K562 (cell line): ENCODE data around the gene TPM4. TPM values are rescaled to one million over a fixed set of nuclear protein-coding genes. Genes with fewer than 3 reads are reported as not detected.

ENCODE experiments used
- ADNP ChIP-seq: fragments of 200-800 bp; sonication (Bioruptor generic); IDR thresholded peaks from 2 replicates; pipeline ENCODE4 v1.6.1; 2016; ENCODE audit warnings: missing genetic modification characterization, missing compliant biosample characterization
- BRF1 ChIP-seq: IDR thresholded peaks from 3 replicates; pipeline ENCODE4 v1.6.1; 2011; ENCODE audit warnings: borderline replicate concordance, mild to moderate bottlenecking; ENCODE audit not compliant: insufficient read length; ENCODE audit errors: extremely low read depth
- HDAC2 ChIP-seq: fragments of 450-650 bp; IDR thresholded peaks from 2 replicates; pipeline ENCODE4 v1.6.1; 2016; ENCODE audit warnings: mild to moderate bottlenecking
- L3MBTL2 ChIP-seq: fragments of 450-650 bp; IDR thresholded peaks from 2 replicates; pipeline ENCODE4 v1.6.1; 2016; ENCODE audit warnings: mild to moderate bottlenecking, moderate library complexity
- MAZ ChIP-seq, 2 experiments: fragments of 450-650 bp in 1 of 2; sonication (generic) in 1 of 2; formaldehyde crosslinking; IDR thresholded peaks in 1 of 2; conservative IDR thresholded peaks in 1 of 2; 2 replicates each; pipeline versions ENCODE4 v1.4.0 to v1.5.0; 2020; ENCODE audit warnings: mild to moderate bottlenecking in 1 of 2, missing genetic modification reagents in 1 of 2
- MED1 ChIP-seq: sonication (generic); formaldehyde crosslinking; IDR thresholded peaks from 2 replicates; pipeline ENCODE4 v1.8.1; 2023; ENCODE audit warnings: missing genetic modification reagents, borderline replicate concordance
- MTA2 ChIP-seq: fragments of 450-650 bp; IDR thresholded peaks from 2 replicates; pipeline ENCODE4 v1.6.1; 2016; ENCODE audit warnings: low read depth
- MYC ChIP-seq, 2 experiments: fragments of 250-450 bp in 1 of 2; sonication (Bioruptor Pico) in 1 of 2; IDR thresholded peaks; 2 replicates each; pipeline versions ENCODE4 v1.5.1 to v1.6.1; 2012 to 2021; ENCODE audit warnings: low read depth in 2 of 2, borderline replicate concordance in 1 of 2, improper control_type of control experiment in 1 of 2, low read length in 1 of 2, mild to moderate bottlenecking in 1 of 2, moderate library complexity in 1 of 2
- NFE2L1 ChIP-seq: fragments of 450-650 bp; IDR thresholded peaks from 2 replicates; pipeline ENCODE4 v1.6.1; 2016; ENCODE audit warnings: missing genetic modification characterization, low read depth, mild to moderate bottlenecking, missing compliant biosample characterization, moderate library complexity, borderline replicate concordance
- POLR3A ChIP-seq: IDR thresholded peaks from 2 replicates; pipeline ENCODE4 v1.6.1; 2011; ENCODE audit warnings: borderline replicate concordance, mild to moderate bottlenecking, moderate library complexity; ENCODE audit not compliant: insufficient read length, insufficient read depth; ENCODE audit errors: extremely low read depth
- SIX5 ChIP-seq, 2 experiments: IDR thresholded peaks; 2 replicates each; pipeline ENCODE4 v1.6.1; 2011; ENCODE audit warnings: low read length in 2 of 2, borderline replicate concordance in 1 of 2, low read depth in 1 of 2, mild to moderate bottlenecking in 1 of 2, moderate library complexity in 1 of 2; ENCODE audit not compliant: insufficient read depth in 1 of 2
- ZNF175 ChIP-seq: fragments of 200-800 bp; sonication (Bioruptor generic); IDR thresholded peaks from 2 replicates; pipeline ENCODE4 v1.6.1; 2016; ENCODE audit warnings: low read depth, mild to moderate bottlenecking, missing genetic modification characterization, missing compliant biosample characterization
- polyA plus RNA-seq, 8 experiments: library from polyadenylated mRNA; depleted of rRNA in 4 of 8; stranded (reverse) in 5 of 8; unstranded in 3 of 8; fragments of >200 nt; fragmentation: Nextera tagmentation in 2 of 8; fragmentation: Illumina TruSeq in 1 of 8; extraction: Ambion mirVana in 2 of 8; extraction: Trizol in 1 of 8; gene quantifications; 2 replicates each; pipeline versions ENCODE4 v1.2.1 to v1.2.3, GENCODE V29; 2011 to 2014; ENCODE audit warnings: inconsistent platforms in 1 of 8, missing spikeins in 1 of 8
- total RNA-seq, 7 experiments: library from RNA; depleted of rRNA in 6 of 7; stranded (reverse); fragments of >200 nt in 6 of 7; fragmentation: Illumina TruSeq in 2 of 7; extraction: Trizol in 2 of 7; gene quantifications; 2 replicates each; pipeline versions ENCODE4 v1.2.1 to v1.2.3, GENCODE V29; 2011 to 2021; ENCODE audit warnings: low replicate concordance in 1 of 7
- TF ChIP-seq, protein P1 (sequence below), 2 experiments: fragments of 200-800 bp in 1 of 2; sonication (Bioruptor generic) in 1 of 2; sonication (generic) in 1 of 2; formaldehyde crosslinking in 1 of 2; IDR thresholded peaks in 1 of 2; conservative IDR thresholded peaks in 1 of 2; 2 replicates each; pipeline versions ENCODE4 v1.5.0 to v1.6.1; 2016 to 2020; ENCODE audit warnings: missing compliant biosample characterization in 1 of 2, missing genetic modification characterization in 1 of 2, missing genetic modification reagents in 1 of 2
- TF ChIP-seq, protein P2 (sequence below): fragments of 450-650 bp; formaldehyde crosslinking; IDR thresholded peaks from 2 replicates; pipeline ENCODE4 v1.4.0; 2022; ENCODE audit warnings: mild to moderate bottlenecking, moderate library complexity

Gene TPM4
- total and polyA plus RNA-seq, 9 of the 15 experiments (the other 6 are each of a cell fraction or from before 2014, with no cell fraction given), result 28.1 to 111 (median 77.4) TPM

DNA sequence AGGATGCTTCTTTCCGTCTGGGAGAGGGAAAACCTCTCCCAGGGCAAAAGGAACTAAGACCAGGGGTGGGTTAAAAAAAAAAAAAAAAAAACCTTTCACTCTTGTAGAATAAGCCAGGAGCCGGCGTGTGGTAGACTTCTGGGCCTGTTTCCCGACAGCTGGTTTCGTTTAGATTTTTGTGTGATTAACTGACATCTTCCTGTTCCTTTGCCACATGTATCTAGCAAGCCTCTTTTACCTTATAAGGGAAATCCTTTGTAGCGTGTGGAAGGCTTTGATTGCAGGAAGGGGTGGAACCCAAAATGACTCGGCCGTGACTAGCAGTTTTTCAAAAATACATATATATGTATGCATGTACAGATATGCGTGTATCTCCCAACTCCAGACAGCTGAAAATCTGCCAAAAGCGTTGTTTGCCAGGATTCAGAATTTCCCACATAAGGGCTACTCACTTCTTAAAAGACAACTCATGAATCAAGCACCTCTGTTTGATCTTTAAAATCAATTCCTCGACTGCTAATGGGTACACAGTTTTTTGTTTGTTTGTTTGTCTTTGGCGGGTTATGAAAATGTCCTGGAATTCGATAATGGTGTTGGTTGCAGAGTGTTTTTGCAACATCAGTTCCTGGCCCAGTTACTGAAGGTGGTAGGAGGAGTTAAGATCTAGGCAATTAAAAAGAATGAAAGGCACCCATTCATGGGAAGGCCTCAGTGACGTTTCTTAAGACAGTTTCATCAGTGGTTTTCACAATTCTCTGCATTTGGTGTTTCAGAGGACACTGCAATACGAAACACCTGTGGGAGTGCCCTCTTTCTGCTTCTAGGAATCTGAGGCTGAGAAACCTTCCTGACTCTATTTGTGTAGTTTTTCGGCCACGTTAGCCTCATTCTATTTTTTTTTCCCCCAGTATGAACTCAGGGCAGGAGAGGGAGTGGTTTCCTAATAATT lies 2.7 kb downstream of the TPM4 start (continued):
- TF ChIP-seq, protein P1, sequence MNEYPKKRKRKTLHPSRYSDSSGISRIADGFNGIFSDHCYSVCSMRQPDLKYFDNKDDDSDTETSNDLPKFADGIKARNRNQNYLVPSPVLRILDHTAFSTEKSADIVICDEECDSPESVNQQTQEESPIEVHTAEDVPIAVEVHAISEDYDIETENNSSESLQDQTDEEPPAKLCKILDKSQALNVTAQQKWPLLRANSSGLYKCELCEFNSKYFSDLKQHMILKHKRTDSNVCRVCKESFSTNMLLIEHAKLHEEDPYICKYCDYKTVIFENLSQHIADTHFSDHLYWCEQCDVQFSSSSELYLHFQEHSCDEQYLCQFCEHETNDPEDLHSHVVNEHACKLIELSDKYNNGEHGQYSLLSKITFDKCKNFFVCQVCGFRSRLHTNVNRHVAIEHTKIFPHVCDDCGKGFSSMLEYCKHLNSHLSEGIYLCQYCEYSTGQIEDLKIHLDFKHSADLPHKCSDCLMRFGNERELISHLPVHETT (CRISPR knock-in tag; conservative IDR thresholded peaks at IDR 0.05 in 1 of 2, IDR thresholded peaks at IDR 0.05 in 1 of 2), result peak in 1 of 2 experiments; percentile 89; a peak in 2 of 4 replicates
- TF ChIP-seq ADNP (tag) (no peak), POLR3A (no peak), MED1 (CRISPR knock-in tag) (no peak), MYC (IDR thresholded peaks at IDR 0.05; ENCODE audit: low read depth, low read length) (peak; percentile 90), MYC (CRISPR knock-in tag; IDR thresholded peaks at IDR 0.05; ENCODE audit: borderline replicate concordance, low read depth) (no peak), MAZ (CRISPR knock-in tag; conservative IDR thresholded peaks at IDR 0.05 in 1 of 2, IDR thresholded peaks at IDR 0.05 in 1 of 2) (peak in 1 of 2 experiments; percentile 26; a peak in 1 of 4 replicates), NFE2L1 (tag) (no peak), BRF1 (no peak), MTA2 (peak; percentile 91), L3MBTL2 (peak; percentile 83), HDAC2 (peak; percentile 100), ZNF175 (CRISPR knock-in tag) (peak; percentile 95), SIX5 (IDR thresholded peaks at IDR 0.05; ENCODE audit: borderline replicate concordance in 1 of 2, insufficient read depth in 1 of 2, low read depth in 1 of 2, low read length in 2 of 2) (no peak)
- TF ChIP-seq, protein P2, sequence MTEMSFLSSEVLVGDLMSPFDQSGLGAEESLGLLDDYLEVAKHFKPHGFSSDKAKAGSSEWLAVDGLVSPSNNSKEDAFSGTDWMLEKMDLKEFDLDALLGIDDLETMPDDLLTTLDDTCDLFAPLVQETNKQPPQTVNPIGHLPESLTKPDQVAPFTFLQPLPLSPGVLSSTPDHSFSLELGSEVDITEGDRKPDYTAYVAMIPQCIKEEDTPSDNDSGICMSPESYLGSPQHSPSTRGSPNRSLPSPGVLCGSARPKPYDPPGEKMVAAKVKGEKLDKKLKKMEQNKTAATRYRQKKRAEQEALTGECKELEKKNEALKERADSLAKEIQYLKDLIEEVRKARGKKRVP (CRISPR knock-in tag), result no peak
